Mononuclear cell (primary cell): ENCODE results near the gene GFAP. TPM values are rescaled to one million over a fixed set of nuclear protein-coding genes. Genes with fewer than 3 reads are reported as not detected.

Source experiments
- H3K27me3 ChIP-seq: 2 replicates; pipeline ENCODE4 v1.6.0; 2011; ENCODE audit warnings: low read length, control low read depth; ENCODE audit not compliant: insufficient read depth
- H3K4me1 ChIP-seq: 2 replicates; pipeline ENCODE4 v1.5.1; 2011; ENCODE audit warnings: mild to moderate bottlenecking, low read length, control low read depth; ENCODE audit not compliant: insufficient read depth
- H3K4me3 ChIP-seq: 2 replicates; pipeline ENCODE4 v1.5.1; 2011; ENCODE audit warnings: mild to moderate bottlenecking, low read length, moderate library complexity
- H3K9me3 ChIP-seq: 2 replicates; pipeline ENCODE4 v1.5.1; 2011; ENCODE audit warnings: low read depth, mild to moderate bottlenecking, control low read depth, low read length
- total RNA-seq: library from RNA; depleted of rRNA; stranded (reverse); fragments of >200 nt; gene quantifications from one replicate; pipeline ENCODE4 v1.2.3, GENCODE V29; 2012

The GFAP gene
- total RNA-seq, 1 donor = 0.52 TPM

GRCh38 chr17:44911133-44912001 is 3.9 kb downstream of the GFAP start:
- H3K4me1 ChIP-seq = peaks cover 20% of the 10 kb centered on the region

GRCh38 chr17:44910231-44911106 is 4.8 kb downstream of the GFAP start:
- Histone ChIP-seq H3K4me3 (no peak overlapping the region), H3K27me3 (peaks cover 11% of the 10 kb centered on the region), H3K4me1 (peaks cover 20% of the 10 kb centered on the region), H3K9me3 (no peaks in the 10 kb centered on the region)

More at GRCh38 chr17:44911133-44912001, 3.9 kb downstream of the GFAP start:
- Histone ChIP-seq H3K27me3 (peaks cover 11% of the 10 kb centered on the region), H3K4me3 (no peak overlapping the region), H3K9me3 (no peaks in the 10 kb centered on the region)

GRCh38 chr17:44909681-44910144 is 5.6 kb downstream of the GFAP start:
- Histone ChIP-seq H3K27me3 (peaks cover 11% of the 10 kb centered on the region), H3K4me3 (no peak overlapping the region), H3K4me1 (peaks cover 24% of the 10 kb centered on the region), H3K9me3 (no peaks in the 10 kb centered on the region)

DNA sequence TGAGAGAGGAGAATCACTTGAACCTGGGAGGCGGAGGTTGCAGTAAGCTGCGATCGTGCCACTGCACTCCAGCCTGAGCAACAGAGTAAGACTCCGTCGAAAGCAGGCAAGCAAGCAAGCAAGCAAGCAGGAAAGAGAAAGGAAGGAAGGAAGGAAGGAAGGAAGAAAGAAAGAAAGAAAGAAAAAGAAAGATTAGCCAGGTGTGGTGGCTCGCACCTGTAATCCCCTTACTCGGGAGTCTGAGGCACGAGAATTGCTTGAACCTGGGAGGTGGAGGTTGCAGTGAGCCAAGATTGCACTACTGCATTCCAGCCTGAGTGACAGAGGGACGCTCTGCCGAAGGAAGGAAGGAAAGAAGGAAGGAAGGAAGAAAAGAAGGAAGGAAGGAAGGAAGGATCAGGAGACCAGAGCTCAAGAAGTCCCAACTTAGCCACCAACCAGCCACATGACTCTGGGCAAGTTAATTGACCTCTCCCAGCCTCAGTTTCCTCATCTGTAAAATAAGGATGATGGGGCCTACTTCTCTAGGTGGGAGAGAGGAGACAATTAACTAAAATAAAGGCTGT is 6.5 kb downstream of the GFAP start:
- H3K4me1 ChIP-seq = peaks cover 24% of the 10 kb centered on the region
- H3K27me3 ChIP-seq = peaks cover 11% of the 10 kb centered on the region
- H3K4me3 ChIP-seq = no peak overlapping the region
- no peaks in the 10 kb centered on the region for H3K9me3 ChIP-seq

- H3K4me3 ChIP-seq = no peak overlapping the region
Measured at GRCh38 chr17:44907729-44908470, 7.4 kb downstream of the GFAP start.

GRCh38 chr17:44906763-44907728 is 8.3 kb downstream of the GFAP start:
- Histone ChIP-seq H3K9me3 (no peaks in the 10 kb centered on the region), H3K27me3 (peaks cover 8% of the 10 kb centered on the region), H3K4me1 (peaks cover 24% of the 10 kb centered on the region), H3K4me3 (no peak overlapping the region)

More at GRCh38 chr17:44907729-44908470, 7.4 kb downstream of the GFAP start:
- Histone ChIP-seq H3K9me3 (no peaks in the 10 kb centered on the region), H3K27me3 (peaks cover 10% of the 10 kb centered on the region), H3K4me1 (peaks cover 24% of the 10 kb centered on the region)

DNA sequence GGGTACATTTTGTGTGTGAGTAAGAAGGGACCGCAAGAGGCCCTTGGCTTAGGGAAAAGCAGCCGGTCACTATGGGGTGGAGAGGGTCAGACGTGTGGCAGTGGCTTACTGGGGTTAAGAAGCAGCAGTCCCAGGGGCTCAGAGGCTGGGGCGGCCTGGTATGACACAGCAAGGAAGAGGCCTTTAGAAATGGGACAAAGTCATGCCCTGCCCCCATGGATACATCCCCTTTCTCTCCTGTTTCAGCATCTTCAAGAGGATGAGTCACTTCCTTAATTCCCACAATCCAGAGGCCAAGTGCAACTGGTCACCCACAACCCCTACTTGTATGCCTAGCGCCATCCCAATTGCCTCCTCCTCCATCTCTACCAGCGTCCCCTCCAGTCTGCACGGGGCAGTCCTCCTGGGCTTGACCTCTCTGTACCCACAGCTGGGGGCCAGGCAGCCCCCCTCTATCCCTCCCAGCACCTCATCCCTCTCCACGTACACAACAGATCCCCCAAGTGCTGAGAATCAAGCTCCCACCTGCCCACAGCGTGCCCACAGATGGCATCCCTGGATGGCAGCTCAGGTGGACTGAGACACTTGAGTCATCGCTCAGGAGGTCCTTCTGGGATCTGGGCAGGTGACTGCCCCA is 9.2 kb downstream of the GFAP start:
- H3K9me3 ChIP-seq = no peaks in the 10 kb centered on the region
- H3K4me3 ChIP-seq = no peak overlapping the region
- H3K4me1 ChIP-seq = peaks cover 24% of the 10 kb centered on the region
- H3K27me3 ChIP-seq = no peaks in the 10 kb centered on the region

- Histone ChIP-seq H3K9me3 (no peaks in the 10 kb centered on the region), H3K27me3 (no peaks in the 10 kb centered on the region), H3K4me1 (peaks cover 29% of the 10 kb centered on the region), H3K4me3 (no peak overlapping the region)
Measured at GRCh38 chr17:44905006-44906000, 10.0 kb downstream of the GFAP start.

DNA sequence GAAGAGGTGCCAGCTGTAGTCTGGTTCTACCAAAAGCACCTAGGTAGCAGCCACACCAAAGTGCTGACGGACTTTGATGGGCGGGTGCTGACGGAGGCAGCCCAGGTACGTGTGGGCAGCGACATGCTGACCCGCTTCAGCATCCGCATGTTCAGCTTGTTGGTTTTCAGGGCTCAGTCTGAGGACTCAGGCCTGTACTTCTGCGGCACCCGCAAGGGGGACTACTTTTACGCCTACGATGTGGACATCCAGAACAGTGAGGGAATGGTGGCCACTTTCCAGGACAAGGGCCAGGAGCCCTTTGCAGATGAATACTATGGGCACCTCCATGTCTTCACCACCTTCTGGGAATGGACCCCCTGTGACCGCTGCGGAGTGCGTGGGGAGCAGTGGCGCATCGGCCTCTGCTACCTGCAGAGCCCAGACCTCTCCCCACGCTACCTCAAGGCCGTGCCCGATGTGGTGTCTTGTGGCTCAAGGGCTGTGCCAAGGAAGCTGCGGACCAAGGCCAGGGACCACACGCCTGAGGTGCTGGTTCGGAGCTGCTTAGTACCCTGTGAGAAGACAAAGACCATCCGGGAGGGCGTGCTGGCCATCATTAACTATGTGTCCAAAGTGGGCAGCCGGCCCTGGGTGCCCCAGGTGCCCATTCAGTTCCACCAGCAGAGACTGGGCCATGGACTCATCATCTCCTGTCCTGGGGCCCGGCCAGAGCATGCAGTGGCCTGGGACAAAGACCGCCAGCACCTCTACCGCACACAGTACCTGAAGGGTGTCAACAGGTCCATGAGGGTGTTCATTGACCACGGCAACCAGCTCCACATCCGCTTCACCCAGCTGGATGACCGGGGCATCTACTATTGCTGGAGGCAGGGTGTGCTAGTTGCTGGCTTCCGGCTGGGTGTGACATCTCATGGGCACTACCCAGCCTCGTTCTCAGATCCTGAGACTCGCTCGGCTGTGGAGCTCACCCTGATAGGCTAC is 11.0 kb downstream of the GFAP start:
- Histone ChIP-seq H3K4me1 (peaks cover 36% of the 10 kb centered on the region), H3K27me3 (no peaks in the 10 kb centered on the region), H3K4me3 (no peak overlapping the region), H3K9me3 (no peaks in the 10 kb centered on the region)

DNA sequence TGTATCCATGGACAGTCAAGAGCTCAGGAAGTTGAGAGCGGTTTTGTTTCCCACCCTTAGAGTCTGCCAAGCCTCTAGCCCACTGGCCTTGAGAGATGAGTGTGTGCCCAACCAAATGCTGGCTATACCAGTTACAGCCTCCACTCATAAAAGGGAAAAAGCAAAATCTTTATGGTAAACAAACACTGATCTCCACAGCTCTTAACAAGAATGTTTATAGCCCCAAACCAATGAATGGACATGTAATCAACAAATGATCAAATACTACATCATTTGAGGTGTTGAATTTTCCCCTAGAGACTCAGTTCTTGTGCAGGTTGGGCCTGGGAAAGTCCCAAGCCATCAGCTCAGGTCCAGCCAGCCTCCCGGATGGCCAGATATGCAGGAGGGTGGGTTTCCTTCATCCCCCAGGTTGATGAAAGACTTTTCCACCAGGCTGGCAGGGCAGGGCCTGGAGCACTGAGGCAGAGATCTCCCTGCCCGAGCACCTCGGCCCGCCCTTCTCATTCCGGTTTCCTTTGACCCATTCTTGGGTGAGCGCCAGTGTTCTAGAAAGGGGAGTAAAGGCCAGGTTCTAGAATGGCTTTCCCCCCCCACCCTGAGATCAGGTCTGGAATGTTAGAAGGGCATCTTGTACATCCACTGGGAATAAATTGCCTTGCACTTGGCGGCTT is 12.2 kb downstream of the GFAP start:
- Histone ChIP-seq H3K4me3 (no peak overlapping the region), H3K9me3 (no peaks in the 10 kb centered on the region), H3K4me1 (peaks cover 41% of the 10 kb centered on the region), H3K27me3 (no peaks in the 10 kb centered on the region)

- Histone ChIP-seq H3K9me3 (no peaks in the 10 kb centered on the region), H3K4me1 (peaks cover 50% of the 10 kb centered on the region), H3K4me3 (no peak overlapping the region), H3K27me3 (no peaks in the 10 kb centered on the region)
Measured at GRCh38 chr17:44902135-44902760, 13.1 kb downstream of the GFAP start.
